Body of pancreas (tissue), 4 donors: ENCODE data around the gene SLC41A3. TPM values are rescaled to one million over a fixed set of nuclear protein-coding genes. Genes with fewer than 3 reads are reported as not detected.

Experiments
- ATAC-seq: fragments of 150-250 bp; one replicate; pipeline ENCODE4 v1.9.1; 2016
- DNase-seq, 4 donors: peaks; one replicate each; pipeline ENCODE4 v3.0.0-alpha.2; 2019
- H3K27ac ChIP-seq, 4 donors: fragments of 200-600 bp; sonication (generic); 1 replicate in 3 of 4; 2 replicates in 1 of 4; pipeline versions ENCODE4 v1.5.1 to v1.6.1; 2016 to 2019; ENCODE audit warnings: mild to moderate bottlenecking in 1 of 4, mixed read lengths in 1 of 4, moderate library complexity in 1 of 4
- H3K27me3 ChIP-seq, 2 donors: fragments of 200-600 bp; sonication (generic); one replicate each; pipeline ENCODE4 v1.6.0; 2016; ENCODE audit warnings: mild to moderate bottlenecking in 1 of 2
- H3K36me3 ChIP-seq, 2 donors: fragments of 200-600 bp; sonication (generic); replicated peaks in 1 of 2; 2 replicates each; pipeline ENCODE4 v1.5.1; 2016; ENCODE audit warnings: low read depth in 2 of 2; ENCODE audit not compliant: insufficient read depth in 1 of 2
- H3K4me1 ChIP-seq: fragments of 200-600 bp; sonication (generic); one replicate; pipeline ENCODE4 v1.6.0; 2016
- H3K4me3 ChIP-seq, 2 donors: fragments of 200-600 bp; sonication (generic); 1 replicate in 1 of 2; 2 replicates in 1 of 2; pipeline ENCODE4 v1.5.1; 2016 to 2019
- H3K9me3 ChIP-seq, 3 donors: fragments of 200-600 bp; sonication (generic); 1 replicate in 2 of 3; 2 replicates in 1 of 3; pipeline ENCODE4 v1.5.1; 2016
- POLR2A ChIP-seq, 3 donors: fragments of 450-650 bp; IDR thresholded peaks; one replicate each; pipeline ENCODE4 v1.6.1; 2016; ENCODE audit warnings: antibody characterized with exemption in 3 of 3, mild to moderate bottlenecking in 2 of 3
- WGBS, 2 donors: methylation state at CpG; one replicate each; pipeline ENCODE4 v1.1.5; 2017; 5-methylcytosine and 5-hydroxymethylcytosine counted together
- intact Hi-C: fragments of 100-400 bp; cut with DNase I; formaldehyde crosslinking; loops from one replicate; pipeline ENCODE4 v1.15.1; 2023
- total RNA-seq, 2 donors: library from RNA; depleted of rRNA; stranded (reverse); fragments of >200 nt; gene quantifications; one replicate each; pipeline ENCODE4 v1.1.0, GENCODE V29; 2016
- TF ChIP-seq, protein P1 (sequence below), 7 experiments: fragments of 450-650 bp in 4 of 7; fragments of 200-600 bp in 3 of 7; sonication (generic) in 3 of 7; IDR thresholded peaks; one replicate each; pipeline ENCODE4 v1.5.1; 2016 to 2019; ENCODE audit warnings: antibody characterized with exemption in 7 of 7

SLC41A3 gene
- total RNA-seq, 2 donors from 2014 or later: 27.4 to 41.0 TPM

DNA sequence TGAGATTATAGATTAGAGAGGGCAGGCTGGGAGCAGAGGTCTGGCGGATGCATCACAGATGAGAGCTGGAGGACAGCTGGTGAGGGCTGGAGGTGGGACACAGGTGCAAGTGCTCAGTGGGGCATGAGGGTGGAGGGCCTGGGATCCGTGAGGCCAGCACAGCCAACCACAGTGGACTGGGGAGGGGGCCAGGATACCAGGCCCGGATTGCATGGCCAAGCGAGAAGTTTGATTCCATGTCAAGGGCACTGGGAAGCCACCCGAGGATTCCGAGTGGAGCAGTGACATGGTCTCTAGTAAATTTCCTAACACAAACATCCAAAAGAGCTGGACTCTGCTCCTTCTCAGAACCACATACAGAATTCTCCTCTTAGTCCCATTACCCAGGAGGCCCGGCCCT, 44.0 kb upstream of the SLC41A3 start:
- ATAC-seq: no peak
- peak in 3 of 4 donors; percentile 3 to 6 (median 4) for DNase-seq
- 79 to 82% methylated on average over 7 of the region's 7 CpGs for WGBS, 2 donors
- Histone ChIP-seq H3K9me3 (no peaks in the 10 kb centered on the region), H3K36me3 (no peaks in the 10 kb centered on the region), H3K27ac (no peak overlapping the region), H3K4me3 (no peak overlapping the region), H3K4me1 (peaks cover 12% of the 10 kb centered on the region), H3K27me3 (no peaks in the 10 kb centered on the region)
- intact Hi-C loops: no loop called here
- TF ChIP-seq, protein P1, sequence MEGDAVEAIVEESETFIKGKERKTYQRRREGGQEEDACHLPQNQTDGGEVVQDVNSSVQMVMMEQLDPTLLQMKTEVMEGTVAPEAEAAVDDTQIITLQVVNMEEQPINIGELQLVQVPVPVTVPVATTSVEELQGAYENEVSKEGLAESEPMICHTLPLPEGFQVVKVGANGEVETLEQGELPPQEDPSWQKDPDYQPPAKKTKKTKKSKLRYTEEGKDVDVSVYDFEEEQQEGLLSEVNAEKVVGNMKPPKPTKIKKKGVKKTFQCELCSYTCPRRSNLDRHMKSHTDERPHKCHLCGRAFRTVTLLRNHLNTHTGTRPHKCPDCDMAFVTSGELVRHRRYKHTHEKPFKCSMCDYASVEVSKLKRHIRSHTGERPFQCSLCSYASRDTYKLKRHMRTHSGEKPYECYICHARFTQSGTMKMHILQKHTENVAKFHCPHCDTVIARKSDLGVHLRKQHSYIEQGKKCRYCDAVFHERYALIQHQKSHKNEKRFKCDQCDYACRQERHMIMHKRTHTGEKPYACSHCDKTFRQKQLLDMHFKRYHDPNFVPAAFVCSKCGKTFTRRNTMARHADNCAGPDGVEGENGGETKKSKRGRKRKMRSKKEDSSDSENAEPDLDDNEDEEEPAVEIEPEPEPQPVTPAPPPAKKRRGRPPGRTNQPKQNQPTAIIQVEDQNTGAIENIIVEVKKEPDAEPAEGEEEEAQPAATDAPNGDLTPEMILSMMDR (IDR thresholded peaks at IDR 0.05): no peak

DNA sequence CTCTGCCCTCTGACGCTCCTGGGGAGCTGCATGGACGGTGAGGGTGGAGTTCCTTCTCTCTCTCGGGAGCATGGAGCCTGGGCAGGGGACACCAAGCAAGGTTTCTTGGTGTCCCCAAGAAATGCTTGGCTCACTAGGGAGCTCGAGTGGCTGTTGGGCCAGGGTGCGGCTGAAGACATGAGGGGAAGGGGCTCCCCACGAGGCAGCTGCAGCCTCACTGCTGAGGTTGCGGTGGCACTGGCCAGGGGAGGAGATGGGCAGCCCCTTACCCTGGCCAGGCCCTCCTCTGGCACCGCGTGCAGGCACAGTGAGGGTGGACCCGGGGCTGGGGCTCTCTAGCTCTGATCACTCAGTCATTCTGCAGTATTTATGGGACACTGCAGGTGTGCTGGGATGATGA, 43.5 kb upstream of the SLC41A3 start:
- no peaks in the 10 kb centered on the region for H3K36me3 ChIP-seq
- ATAC-seq (no peak), DNase-seq (peak in 3 of 4 donors; percentile 1 to 8 (median 4))
- no peak overlapping the region for H3K27ac ChIP-seq
- H3K4me1 ChIP-seq: peaks cover 12% of the 10 kb centered on the region
- TF ChIP-seq, protein P1 (IDR thresholded peaks at IDR 0.05): no peak
- TF ChIP-seq POLR2A (IDR thresholded peaks at IDR 0.05): no peak
- 90 to 100% methylated on average over 1 to 10 of the region's 10 CpGs for WGBS, 2 donors
- H3K27me3 ChIP-seq: no peaks in the 10 kb centered on the region
- no peaks in the 10 kb centered on the region for H3K9me3 ChIP-seq
- intact Hi-C loops: no loop called here
- no peak overlapping the region for H3K4me3 ChIP-seq

DNA sequence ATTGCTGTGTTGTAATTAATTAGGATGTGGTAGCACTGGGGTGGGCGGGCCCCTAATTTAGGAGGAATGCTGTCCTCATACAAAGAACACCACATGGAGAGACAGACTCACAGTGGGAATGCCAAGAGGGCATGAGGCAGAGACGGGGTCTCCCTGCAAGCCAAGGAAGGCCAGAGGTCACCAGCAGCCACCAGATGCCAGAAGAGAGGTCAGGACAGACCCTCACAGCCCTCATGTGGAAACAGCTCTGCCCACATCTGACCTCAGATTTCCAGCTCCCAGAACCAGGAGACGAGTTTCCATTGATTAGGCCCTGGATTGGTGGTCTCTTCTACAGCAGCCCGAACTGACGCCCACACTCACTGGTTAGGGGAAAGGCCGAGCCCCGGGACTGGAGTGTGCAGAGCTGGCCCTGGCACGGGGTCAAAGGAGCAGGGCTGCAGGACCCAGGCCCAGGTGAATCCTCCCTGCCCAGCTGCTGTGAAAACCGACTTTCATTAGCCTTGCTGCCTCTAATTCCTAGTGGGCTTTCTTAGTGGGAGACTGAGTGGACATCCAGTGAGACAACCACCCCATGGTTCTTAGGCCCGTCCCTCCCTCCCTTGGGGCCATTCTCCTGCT, 43.0 kb upstream of the SLC41A3 start:
- intact Hi-C loops: no loop called here
- Histone ChIP-seq H3K27ac (no peak overlapping the region), H3K36me3 (no peaks in the 10 kb centered on the region), H3K9me3 (no peaks in the 10 kb centered on the region), H3K27me3 (no peaks in the 10 kb centered on the region), H3K4me1 (peaks cover 12% of the 10 kb centered on the region), H3K4me3 (no peak overlapping the region)
- WGBS, 2 donors: 74 to 83% methylated on average over 9 to 10 of the region's 10 CpGs
- no peak for TF ChIP-seq POLR2A (IDR thresholded peaks at IDR 0.05)
- TF ChIP-seq, protein P1 (IDR thresholded peaks at IDR 0.05): no peak
- ATAC-seq (no peak), DNase-seq (peak; percentile 1 to 11 (median 6))

DNA sequence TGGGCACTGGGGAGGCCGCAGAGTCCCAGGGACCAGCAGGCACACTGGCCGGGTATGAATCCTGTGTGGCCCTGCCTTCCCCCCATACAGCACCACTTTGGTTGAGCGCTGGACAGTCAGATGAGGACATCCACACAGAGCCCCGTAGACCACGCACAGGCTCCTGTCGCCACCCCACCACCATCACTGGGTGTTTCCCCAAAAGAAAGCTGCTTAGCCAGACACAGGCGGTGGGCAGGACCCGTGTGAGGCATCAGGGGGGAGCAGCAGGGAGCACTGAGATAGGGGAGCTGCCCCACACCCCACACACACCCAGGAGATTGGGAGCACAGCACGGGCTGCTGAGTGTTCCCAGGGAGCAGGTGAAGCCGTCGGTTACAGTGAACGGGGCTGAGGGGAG, 42.4 kb upstream of the SLC41A3 start:
- peak in 3 of 4 donors; percentile 0 to 9 (median 8) for DNase-seq
- H3K36me3 ChIP-seq: no peaks in the 10 kb centered on the region
- intact Hi-C loops: no loop called here
- H3K4me3 ChIP-seq: no peak overlapping the region
- 84 to 90% methylated on average over 12 of the region's 12 CpGs for WGBS, 2 donors
- H3K4me1 ChIP-seq: peaks cover 12% of the 10 kb centered on the region
- H3K27ac ChIP-seq: no peak overlapping the region
- no peak for TF ChIP-seq POLR2A (IDR thresholded peaks at IDR 0.05)
- TF ChIP-seq, protein P1 (IDR thresholded peaks at IDR 0.05): no peak
- no peaks in the 10 kb centered on the region for H3K27me3 ChIP-seq
- ATAC-seq: no peak
- H3K9me3 ChIP-seq: no peaks in the 10 kb centered on the region

DNA sequence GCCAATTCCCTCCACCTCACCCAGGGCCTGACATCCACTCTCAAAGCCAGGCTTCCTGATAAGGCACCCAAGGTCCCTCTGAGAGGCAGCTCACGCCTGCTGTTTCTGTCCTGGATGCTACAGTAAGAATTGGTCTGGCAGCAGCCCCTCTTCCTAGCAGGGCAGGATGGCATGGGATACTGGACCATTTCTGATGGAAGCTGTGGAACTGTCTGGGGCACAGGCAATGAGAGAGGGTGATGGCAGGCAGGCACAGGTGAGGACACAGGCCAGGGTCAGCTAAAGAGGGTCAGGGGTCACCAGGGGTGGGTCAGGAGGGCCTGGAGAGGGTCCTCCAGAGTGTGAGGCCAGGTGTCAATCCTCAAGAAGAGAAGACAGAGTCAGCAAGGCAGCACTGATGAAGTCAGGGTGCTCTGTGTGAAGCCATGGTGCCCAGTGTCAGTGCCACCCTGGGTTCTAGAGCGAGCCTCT, 41.9 kb upstream of the SLC41A3 start:
- DNase-seq: peak in 3 of 4 donors; percentile 3 to 4 (median 4)
- H3K4me3 ChIP-seq: no peak overlapping the region
- H3K27ac ChIP-seq: no peak overlapping the region
- TF ChIP-seq, protein P1 (IDR thresholded peaks at IDR 0.05): no peak
- no peak for TF ChIP-seq POLR2A (IDR thresholded peaks at IDR 0.05)
- intact Hi-C loops: no loop called here
- WGBS, 2 donors: 56 to 100% methylated on average over 1 to 2 of the region's 2 CpGs
- H3K4me1 ChIP-seq: peaks cover 12% of the 10 kb centered on the region
- ATAC-seq: no peak
- H3K36me3 ChIP-seq: no peaks in the 10 kb centered on the region
- no peaks in the 10 kb centered on the region for H3K27me3 ChIP-seq
- no peaks in the 10 kb centered on the region for H3K9me3 ChIP-seq
